Measurements from ENCODE around the gene ALK.

ALK gene

DNA sequence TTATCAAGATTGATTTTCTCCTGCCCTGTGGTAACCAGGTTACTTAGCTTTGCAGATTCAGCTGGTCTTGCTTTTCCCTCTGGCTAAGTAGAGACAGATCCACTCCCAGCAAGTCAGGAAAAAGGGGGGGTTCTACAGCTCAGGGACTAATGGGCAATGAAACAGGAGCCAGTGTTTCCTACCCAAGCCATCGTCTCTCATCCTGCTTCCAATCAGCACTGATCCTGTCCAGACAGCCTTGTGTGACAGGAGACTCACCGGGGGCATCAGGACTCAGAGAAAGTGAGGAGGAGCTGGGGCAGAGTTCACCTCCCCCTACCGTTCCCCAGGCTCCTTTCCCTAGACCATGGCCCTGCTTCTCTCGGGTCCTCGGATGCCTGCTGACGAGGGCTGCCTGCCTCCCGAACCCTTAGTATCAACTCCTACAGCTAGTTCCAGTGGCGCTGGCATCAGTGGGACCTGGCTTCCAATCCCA, 307.6 kb downstream of the ALK start:
- ATAC-seq (ENCODE audit: insufficient read depth, low read depth), result no peak

DNA sequence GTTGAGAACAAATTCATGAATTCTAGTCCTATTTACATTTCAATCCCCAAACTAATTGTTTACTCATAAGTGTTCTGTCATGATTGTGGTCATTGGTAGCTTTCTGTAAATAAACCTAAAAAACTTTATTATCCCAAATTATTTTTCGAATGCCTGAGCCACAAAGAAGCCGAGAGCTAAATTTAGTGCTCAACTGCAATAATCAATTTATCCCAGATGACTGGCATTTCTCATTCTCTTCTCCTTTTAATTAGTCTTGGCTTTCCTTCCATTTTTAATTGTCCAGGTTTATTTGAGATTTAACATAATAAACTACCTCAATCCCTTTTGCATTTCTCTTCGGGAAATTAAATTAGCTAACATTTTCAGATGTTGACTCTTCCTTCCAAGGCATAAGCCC, 308.3 kb downstream of the ALK start:
- Histone ChIP-seq H4K20me1 (ENCODE audit: insufficient read depth, low read length) (no peaks in the 10 kb centered on the region), H3K4me3 (ENCODE audit: low read depth in 1 of 2, low read length in 2 of 2) (no peak overlapping the region), H3K27ac (ENCODE audit: low read length) (no peak overlapping the region), H3K79me2 (ENCODE audit: insufficient read depth, low read length) (no peaks in the 10 kb centered on the region), H2AFZ (ENCODE audit: low read depth, low read length) (no peak overlapping the region), H3K4me2 (ENCODE audit: insufficient read depth, low read length) (no peak overlapping the region), H3K27me3 (ENCODE audit: insufficient read depth, low read length, poor library complexity) (peaks cover 7% of the 10 kb centered on the region), H3K36me3 (ENCODE audit: insufficient read depth, low read length) (no peaks in the 10 kb centered on the region), H3K9ac (ENCODE audit: low read depth, low read length) (no peak overlapping the region), H3K9me3 (ENCODE audit: insufficient read depth, low read length, severe bottlenecking) (no peaks in the 10 kb centered on the region), H3K4me1 (ENCODE audit: insufficient read depth, low read length) (no peaks in the 10 kb centered on the region)
- no peak for DNase-seq
- no peak for ATAC-seq (ENCODE audit: insufficient read depth, low read depth)
- TF ChIP-seq, protein P1, sequence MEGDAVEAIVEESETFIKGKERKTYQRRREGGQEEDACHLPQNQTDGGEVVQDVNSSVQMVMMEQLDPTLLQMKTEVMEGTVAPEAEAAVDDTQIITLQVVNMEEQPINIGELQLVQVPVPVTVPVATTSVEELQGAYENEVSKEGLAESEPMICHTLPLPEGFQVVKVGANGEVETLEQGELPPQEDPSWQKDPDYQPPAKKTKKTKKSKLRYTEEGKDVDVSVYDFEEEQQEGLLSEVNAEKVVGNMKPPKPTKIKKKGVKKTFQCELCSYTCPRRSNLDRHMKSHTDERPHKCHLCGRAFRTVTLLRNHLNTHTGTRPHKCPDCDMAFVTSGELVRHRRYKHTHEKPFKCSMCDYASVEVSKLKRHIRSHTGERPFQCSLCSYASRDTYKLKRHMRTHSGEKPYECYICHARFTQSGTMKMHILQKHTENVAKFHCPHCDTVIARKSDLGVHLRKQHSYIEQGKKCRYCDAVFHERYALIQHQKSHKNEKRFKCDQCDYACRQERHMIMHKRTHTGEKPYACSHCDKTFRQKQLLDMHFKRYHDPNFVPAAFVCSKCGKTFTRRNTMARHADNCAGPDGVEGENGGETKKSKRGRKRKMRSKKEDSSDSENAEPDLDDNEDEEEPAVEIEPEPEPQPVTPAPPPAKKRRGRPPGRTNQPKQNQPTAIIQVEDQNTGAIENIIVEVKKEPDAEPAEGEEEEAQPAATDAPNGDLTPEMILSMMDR (IDR thresholded peaks at IDR 0.05; ENCODE audit: borderline replicate concordance, extremely low read depth, low read length, poor library complexity, severe bottlenecking), result no peak
- no peak for TF ChIP-seq EZH2 (IDR thresholded peaks at IDR 0.05; ENCODE audit: borderline replicate concordance, low read depth, low read length, severe bottlenecking)

More for the DNA sequence above, 307.6 kb downstream of the ALK start:
- peaks cover 3% of the 10 kb centered on the region for H3K27me3 ChIP-seq (ENCODE audit: insufficient read depth, low read length, poor library complexity)
- DNase-seq, result no peak
- H3K4me3 ChIP-seq (ENCODE audit: low read depth in 1 of 2, low read length in 2 of 2), result no peak overlapping the region
- H3K4me1 ChIP-seq (ENCODE audit: insufficient read depth, low read length), result no peaks in the 10 kb centered on the region
- H3K9me3 ChIP-seq (ENCODE audit: insufficient read depth, low read length, severe bottlenecking), result no peaks in the 10 kb centered on the region
- H3K79me2 ChIP-seq (ENCODE audit: insufficient read depth, low read length), result no peaks in the 10 kb centered on the region
- H3K4me2 ChIP-seq (ENCODE audit: insufficient read depth, low read length), result no peak overlapping the region
- H3K36me3 ChIP-seq (ENCODE audit: insufficient read depth, low read length), result no peaks in the 10 kb centered on the region
- TF ChIP-seq, protein P1 (IDR thresholded peaks at IDR 0.05; ENCODE audit: borderline replicate concordance, extremely low read depth, low read length, poor library complexity, severe bottlenecking), result no peak
- no peak for TF ChIP-seq EZH2 (IDR thresholded peaks at IDR 0.05; ENCODE audit: borderline replicate concordance, low read depth, low read length, severe bottlenecking)
- H4K20me1 ChIP-seq (ENCODE audit: insufficient read depth, low read length), result no peaks in the 10 kb centered on the region
- no peak overlapping the region for H3K27ac ChIP-seq (ENCODE audit: low read length)
- no peak overlapping the region for H2AFZ ChIP-seq (ENCODE audit: low read depth, low read length)
- no peak overlapping the region for H3K9ac ChIP-seq (ENCODE audit: low read depth, low read length)

- no peak overlapping the region for H3K27ac ChIP-seq (ENCODE audit: low read length)
Observed at GRCh38 chr2:29612568-29612967, 308.8 kb downstream of the ALK start.

More at GRCh38 chr2:29612568-29612967, 308.8 kb downstream of the ALK start:
- Histone ChIP-seq H3K9ac (ENCODE audit: low read depth, low read length) (no peak overlapping the region), H3K4me1 (ENCODE audit: insufficient read depth, low read length) (no peaks in the 10 kb centered on the region), H3K36me3 (ENCODE audit: insufficient read depth, low read length) (no peaks in the 10 kb centered on the region), H2AFZ (ENCODE audit: low read depth, low read length) (no peak overlapping the region), H4K20me1 (ENCODE audit: insufficient read depth, low read length) (no peaks in the 10 kb centered on the region), H3K27me3 (ENCODE audit: insufficient read depth, low read length, poor library complexity) (peaks cover 7% of the 10 kb centered on the region), H3K9me3 (ENCODE audit: insufficient read depth, low read length, severe bottlenecking) (no peaks in the 10 kb centered on the region), H3K4me2 (ENCODE audit: insufficient read depth, low read length) (no peak overlapping the region), H3K79me2 (ENCODE audit: insufficient read depth, low read length) (no peaks in the 10 kb centered on the region), H3K4me3 (ENCODE audit: low read depth in 1 of 2, low read length in 2 of 2) (no peak overlapping the region)
- no peak for ATAC-seq (ENCODE audit: insufficient read depth, low read depth)
- DNase-seq, result no peak
- TF ChIP-seq, protein P1 (IDR thresholded peaks at IDR 0.05; ENCODE audit: borderline replicate concordance, extremely low read depth, low read length, poor library complexity, severe bottlenecking), result no peak
- TF ChIP-seq EZH2 (IDR thresholded peaks at IDR 0.05; ENCODE audit: borderline replicate concordance, low read depth, low read length, severe bottlenecking), result no peak

Data from DND-41 (cell line).